ENCODE results near the gene SFTA2.

DNA sequence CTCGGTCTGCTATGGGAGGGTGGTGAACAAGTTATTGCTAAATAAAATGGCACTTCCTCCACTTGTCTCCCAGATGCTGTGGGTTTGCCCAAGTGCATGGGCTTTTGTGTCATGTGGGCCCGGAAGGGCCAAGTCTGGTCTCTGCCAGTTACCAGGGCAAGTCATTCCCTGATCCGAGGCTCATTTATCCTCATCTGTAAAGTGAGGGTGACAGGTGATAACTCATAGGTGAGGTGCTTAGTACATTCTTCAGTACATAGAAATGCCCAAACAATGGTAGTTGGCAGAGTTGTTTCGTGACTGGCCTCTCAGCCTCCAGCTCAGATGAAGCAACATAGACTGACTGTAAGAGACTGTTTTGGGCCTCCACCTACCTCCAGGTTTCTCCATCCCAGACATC, 6.8 kb upstream of the SFTA2 start:
- TF ChIP-seq, protein P1, sequence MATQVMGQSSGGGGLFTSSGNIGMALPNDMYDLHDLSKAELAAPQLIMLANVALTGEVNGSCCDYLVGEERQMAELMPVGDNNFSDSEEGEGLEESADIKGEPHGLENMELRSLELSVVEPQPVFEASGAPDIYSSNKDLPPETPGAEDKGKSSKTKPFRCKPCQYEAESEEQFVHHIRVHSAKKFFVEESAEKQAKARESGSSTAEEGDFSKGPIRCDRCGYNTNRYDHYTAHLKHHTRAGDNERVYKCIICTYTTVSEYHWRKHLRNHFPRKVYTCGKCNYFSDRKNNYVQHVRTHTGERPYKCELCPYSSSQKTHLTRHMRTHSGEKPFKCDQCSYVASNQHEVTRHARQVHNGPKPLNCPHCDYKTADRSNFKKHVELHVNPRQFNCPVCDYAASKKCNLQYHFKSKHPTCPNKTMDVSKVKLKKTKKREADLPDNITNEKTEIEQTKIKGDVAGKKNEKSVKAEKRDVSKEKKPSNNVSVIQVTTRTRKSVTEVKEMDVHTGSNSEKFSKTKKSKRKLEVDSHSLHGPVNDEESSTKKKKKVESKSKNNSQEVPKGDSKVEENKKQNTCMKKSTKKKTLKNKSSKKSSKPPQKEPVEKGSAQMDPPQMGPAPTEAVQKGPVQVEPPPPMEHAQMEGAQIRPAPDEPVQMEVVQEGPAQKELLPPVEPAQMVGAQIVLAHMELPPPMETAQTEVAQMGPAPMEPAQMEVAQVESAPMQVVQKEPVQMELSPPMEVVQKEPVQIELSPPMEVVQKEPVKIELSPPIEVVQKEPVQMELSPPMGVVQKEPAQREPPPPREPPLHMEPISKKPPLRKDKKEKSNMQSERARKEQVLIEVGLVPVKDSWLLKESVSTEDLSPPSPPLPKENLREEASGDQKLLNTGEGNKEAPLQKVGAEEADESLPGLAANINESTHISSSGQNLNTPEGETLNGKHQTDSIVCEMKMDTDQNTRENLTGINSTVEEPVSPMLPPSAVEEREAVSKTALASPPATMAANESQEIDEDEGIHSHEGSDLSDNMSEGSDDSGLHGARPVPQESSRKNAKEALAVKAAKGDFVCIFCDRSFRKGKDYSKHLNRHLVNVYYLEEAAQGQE (IDR thresholded peaks at IDR 0.05; ENCODE audit: insufficient read depth in 1 of 2, low read depth in 2 of 2, low read length in 2 of 2) = no peak
- no peak for TF ChIP-seq SIN3A (IDR thresholded peaks at IDR 0.05; ENCODE audit: borderline replicate concordance, insufficient read depth, low read length)
- TF ChIP-seq POLR2AphosphoS5 (IDR thresholded peaks at IDR 0.05; ENCODE audit: low read depth, low read length) = no peak
- TF ChIP-seq TAF1 (IDR thresholded peaks at IDR 0.05; ENCODE audit: borderline replicate concordance, insufficient read depth, low read length) = no peak
- no peak for TF ChIP-seq FOXP2 (optimal IDR thresholded peaks at IDR 0.05; ENCODE audit: borderline replicate concordance, extremely low read depth, extremely low read length, insufficient read depth)

All from PFSK-1 (cell line).